Measurements from ENCODE around the gene MSH3.

GRCh38 chr5:80689627-80690026 is 35.2 kb downstream of the MSH3 start:
- TF ChIP-seq CTCF (IDR thresholded peaks at IDR 0.05; ENCODE audit: control extremely low read depth in 1 of 3, insufficient read depth in 1 of 3, low read depth in 1 of 3, low read length in 3 of 3), result no peak
- no peak for TF ChIP-seq JUND (IDR thresholded peaks at IDR 0.05; ENCODE audit: low read length)
- no peak for TF ChIP-seq EGR1 (IDR thresholded peaks at IDR 0.05; ENCODE audit: borderline replicate concordance, low read depth, low read length)
- no peak for TF ChIP-seq JUN (IDR thresholded peaks at IDR 0.05; ENCODE audit: low read depth, low read length)
- TF ChIP-seq EP300 (IDR thresholded peaks at IDR 0.05; ENCODE audit: borderline replicate concordance in 1 of 2, low read depth in 2 of 2, low read length in 2 of 2), result no peak
- TF ChIP-seq POLR2A (IDR thresholded peaks at IDR 0.05; ENCODE audit: control extremely low read depth in 1 of 2, low read depth in 2 of 2, low read length in 2 of 2), result no peak

All from H1 (cell line).